GM21619 (cell line): Measurements from ENCODE around the gene TMEM132C.

Source experiments
- ATAC-seq: cut with Tn5 transposase; IDR thresholded peaks from one replicate; pipeline ENCODE4 v1.9.1; 2021; ENCODE audit not compliant: unreplicated experiment

TMEM132C gene

GRCh38 chr12:128288357-128288756 is 21.4 kb downstream of the TMEM132C start:
- no peak for ATAC-seq

GRCh38 chr12:128288896-128289295 is 21.9 kb downstream of the TMEM132C start:
- no peak for ATAC-seq

GRCh38 chr12:128290938-128291337 is 24.0 kb downstream of the TMEM132C start:
- no peak for ATAC-seq

- no peak for ATAC-seq
These were observed 31.2 kb downstream of the TMEM132C start for GRCh38 chr12:128298091-128298748.

- ATAC-seq = no peak
These were observed 38.4 kb downstream of the TMEM132C start for GRCh38 chr12:128305336-128305892.

- no peak for ATAC-seq
These were observed 40.8 kb downstream of the TMEM132C start for GRCh38 chr12:128307791-128308190.

- no peak for ATAC-seq
These were observed 45.7 kb downstream of the TMEM132C start for GRCh38 chr12:128312661-128313060.

- ATAC-seq = no peak
These were observed 47.0 kb downstream of the TMEM132C start for GRCh38 chr12:128313931-128314330.

GRCh38 chr12:128314611-128315010 is 47.6 kb downstream of the TMEM132C start:
- no peak for ATAC-seq

- no peak for ATAC-seq
These were observed 49.1 kb downstream of the TMEM132C start for GRCh38 chr12:128316078-128316477.

GRCh38 chr12:128316973-128317526 is 50.1 kb downstream of the TMEM132C start:
- no peak for ATAC-seq

GRCh38 chr12:128318341-128318740 is 51.4 kb downstream of the TMEM132C start:
- no peak for ATAC-seq

- no peak for ATAC-seq
These were observed 52.0 kb downstream of the TMEM132C start for GRCh38 chr12:128318946-128319345.

- ATAC-seq = no peak
These were observed 55.4 kb downstream of the TMEM132C start for GRCh38 chr12:128322341-128322740.

GRCh38 chr12:128323145-128323920 is 56.4 kb downstream of the TMEM132C start:
- no peak for ATAC-seq

GRCh38 chr12:128325646-128326045 is 58.7 kb downstream of the TMEM132C start:
- no peak for ATAC-seq

- ATAC-seq = no peak
These were observed 59.4 kb downstream of the TMEM132C start for GRCh38 chr12:128326406-128326805.

- ATAC-seq = no peak
These were observed 62.0 kb downstream of the TMEM132C start for GRCh38 chr12:128328961-128329360.

GRCh38 chr12:128336204-128337070 is 69.5 kb downstream of the TMEM132C start:
- no peak for ATAC-seq

GRCh38 chr12:128337071-128337345 is 70.0 kb downstream of the TMEM132C start:
- ATAC-seq = no peak
